Right lobe of liver (tissue), 6 donors: ENCODE measurements around the gene TEDC1. TPM values are rescaled to one million over a fixed set of nuclear protein-coding genes. Genes with fewer than 3 reads are reported as not detected.

Experiments used
- ATAC-seq, 4 donors: fragments of 200-7000 bp; cut with Tn5 transposase; one replicate each; pipeline ENCODE4 v1.9.1; 2020; ENCODE audit warnings: mild to moderate bottlenecking in 4 of 4, moderate library complexity in 4 of 4
- DNase-seq, 3 donors: peaks; one replicate each; pipeline ENCODE4 v3.0.0-alpha.2; 2020
- H3K27ac ChIP-seq, 3 donors: fragments of 200-600 bp; one replicate each; pipeline ENCODE4 v1.8.0; 2022
- H3K27me3 ChIP-seq, 2 donors: fragments of 200-600 bp; one replicate each; pipeline ENCODE4 v1.8.0; 2022
- H3K36me3 ChIP-seq, 4 donors: fragments of 200-600 bp; sonication (generic) in 1 of 4; one replicate each; pipeline versions ENCODE4 v1.5.1 to v1.8.0; 2017 to 2022; ENCODE audit warnings: control low read depth in 1 of 4
- H3K4me1 ChIP-seq, 4 donors: fragments of 200-600 bp; sonication (generic) in 1 of 4; one replicate each; pipeline versions ENCODE4 v1.5.1 to v1.8.0; 2017 to 2022; ENCODE audit warnings: control low read depth in 1 of 4
- H3K4me3 ChIP-seq, 3 donors: fragments of 200-600 bp; one replicate each; pipeline ENCODE4 v1.8.0; 2022
- H3K9me3 ChIP-seq, 4 donors: fragments of 200-600 bp; sonication (generic) in 1 of 4; one replicate each; pipeline versions ENCODE4 v1.5.1 to v1.8.0; 2017 to 2022; ENCODE audit warnings: control low read depth in 1 of 4
- CTCF ChIP-seq, 4 donors: fragments of 200-600 bp in 3 of 4; fragments of 450-650 bp in 1 of 4; IDR thresholded peaks; one replicate each; pipeline versions ENCODE4 v1.5.1 to v1.8.0; 2016 to 2022; ENCODE audit warnings: antibody characterized with exemption in 4 of 4, mild to moderate bottlenecking in 2 of 4
- POLR2A ChIP-seq: fragments of 450-650 bp; IDR thresholded peaks from one replicate; pipeline ENCODE4 v1.6.1; 2017; ENCODE audit warnings: antibody characterized with exemption, mild to moderate bottlenecking
- WGBS: methylation state at CpG from one replicate; pipeline ENCODE4 v1.1.6; 2018; ENCODE audit warnings: low coverage, low lambda C conversion rate; ENCODE audit not compliant: insufficient coverage; ENCODE audit errors: missing lambda C conversion rate; 5-methylcytosine and 5-hydroxymethylcytosine counted together
- intact Hi-C, 2 donors: fragments of 100-400 bp; cut with DNase I; formaldehyde crosslinking; loops; one replicate each; pipeline versions ENCODE4 v1.11.2 to v1.14.1; 2022
- total RNA-seq, 6 experiments: library from RNA; depleted of rRNA in 2 of 6; stranded (reverse); fragments of >200 nt in 2 of 6; fragmentation: NEBNext Ultra II Directional in 3 of 6; extraction: Animal tissue kit (Norgen Biotek cat#: 25700) in 3 of 6; gene quantifications; one replicate each; pipeline versions ENCODE4 v1.1.0 to v1.2.4, GENCODE V29; 2016 to 2023
- donor health status: DM: no; HTN: yes; CAD: no.
- donor health status: DM: no; HTN: no; CAD: no.
- donor health status: DM: no; HTN: no; CAD: no.
- donor health status: DM: no; HTN: yes; CAD: no.
- donor health status: DM: no; HTN: yes; CAD: no.

The TEDC1 gene
- total RNA-seq, 6 experiments from 2014 or later: 2.2 to 8.1 (median 3.9) TPM

- ATAC-seq (no peak), DNase-seq (peak in 1 of 3 donors; percentile 29)
- Histone ChIP-seq H3K27me3 (no peaks in the 10 kb centered on the region), H3K9me3 (no peaks in the 10 kb centered on the region), H3K27ac (no peak overlapping the region), H3K4me3 (no peak overlapping the region), H3K36me3 (no peaks in the 10 kb centered on the region), H3K4me1 (peaks cover 0 to 28% (median 9%) of the 10 kb centered on the region in 4 donors)
- WGBS: 51% methylated on average over 7 of the region's 20 CpGs
- intact Hi-C loops: loop anchor here in 1 of 2 donors (5.0 kb wide), 1 partner anchor 122 kb away; no protein-coding TSS in a partner anchor
- no peak for TF ChIP-seq POLR2A
- TF ChIP-seq CTCF (IDR thresholded peaks at IDR 0.05): no peak
These were observed 2.1 kb upstream of the TEDC1 start for GRCh38 chr14:105488781-105489541.

- Histone ChIP-seq H3K4me1 (peaks cover 0 to 28% (median 9%) of the 10 kb centered on the region in 4 donors), H3K27ac (peak overlapping the region; percentile 68 to 91 (median 83)), H3K27me3 (no peaks in the 10 kb centered on the region), H3K36me3 (no peaks in the 10 kb centered on the region), H3K9me3 (no peaks in the 10 kb centered on the region), H3K4me3 (peak overlapping the region; percentile 53 to 62 (median 58))
- DNase-seq (peak; percentile 81 to 87 (median 85)), ATAC-seq (peak; percentile 10 to 38 (median 26))
- intact Hi-C loops: loop anchor here in 1 of 2 donors (5.0 kb wide), 1 partner anchor 122 kb away; no protein-coding TSS in a partner anchor
- WGBS: 3% methylated on average over 9 of the region's 44 CpGs
- TF ChIP-seq POLR2A (no peak), CTCF (IDR thresholded peaks at IDR 0.05) (peak; percentile 58 to 64 (median 62))
These were observed 1.3 kb upstream of the TEDC1 start for GRCh38 chr14:105489542-105490266.

GRCh38 chr14:105490267-105490571 lies 827 bp upstream of the TEDC1 start:
- Histone ChIP-seq H3K9me3 (no peaks in the 10 kb centered on the region), H3K27me3 (no peaks in the 10 kb centered on the region), H3K36me3 (no peaks in the 10 kb centered on the region), H3K27ac (peak overlapping the region; percentile 68 to 91 (median 83)), H3K4me3 (peak overlapping the region; percentile 53 to 62 (median 58)), H3K4me1 (peaks cover 0 to 33% (median 11%) of the 10 kb centered on the region in 4 donors)
- WGBS: no CpG with 5 or more reads among the region's 33 CpGs
- ATAC-seq (peak in 1 of 4 donors; percentile 0), DNase-seq (peak in 2 of 3 donors; percentile 61 to 78)
- TF ChIP-seq POLR2A (no peak), CTCF (IDR thresholded peaks at IDR 0.05) (no peak)
- intact Hi-C loops: no loop called here

GRCh38 chr14:105491366-105491973 lies 424 bp downstream of the TEDC1 start:
- Histone ChIP-seq H3K36me3 (no peaks in the 10 kb centered on the region), H3K9me3 (no peaks in the 10 kb centered on the region), H3K27ac (peak overlapping the region; percentile 9 to 86 (median 76)), H3K4me1 (peaks cover 0 to 37% (median 15%) of the 10 kb centered on the region in 4 donors), H3K27me3 (no peaks in the 10 kb centered on the region), H3K4me3 (peak overlapping the region; percentile 55 to 79 (median 71))
- DNase-seq (peak; percentile 78 to 86 (median 85)), ATAC-seq (peak; percentile 1 to 10 (median 4))
- TF ChIP-seq CTCF (IDR thresholded peaks at IDR 0.05): no peak
- peak; percentile 13 for TF ChIP-seq POLR2A
- 14% methylated on average over 2 of the region's 53 CpGs for WGBS
- intact Hi-C loops: no loop called here
